PC-9 (cell line): ENCODE data around the gene KCNK2.

Source experiments
- CTCF ChIP-seq: fragments of 200-600 bp; sonication (generic); conservative IDR thresholded peaks from 2 replicates; pipeline ENCODE4 v1.6.1; 2017; ENCODE audit warnings: mixed run types, antibody characterized with exemption, mild to moderate bottlenecking, moderate library complexity
- EZH2 ChIP-seq: fragments of 200-600 bp; sonication (generic); IDR thresholded peaks from 2 replicates; pipeline ENCODE4 v1.8.0; 2017; ENCODE audit warnings: antibody characterized with exemption, low read depth

- TF ChIP-seq CTCF, result no peak
- TF ChIP-seq EZH2, result no peak
Measured at GRCh38 chr1:215128504-215128903, 46.0 kb downstream of the KCNK2 start.
